Uterus (tissue), 4 donors: ENCODE measurements around the gene IVD. TPM values are rescaled to one million over a fixed set of nuclear protein-coding genes. Genes with fewer than 3 reads are reported as not detected.

Source experiments
- DNase-seq, 2 donors: peaks; one replicate each; pipeline ENCODE4 v3.0.0-alpha.2; 2019 to 2020
- H3K27ac ChIP-seq, 2 donors: fragments of 200-600 bp; sonication (generic); 1 replicate in 1 of 2; 2 replicates in 1 of 2; pipeline ENCODE4 v1.5.1; 2016 to 2018
- H3K27me3 ChIP-seq, 2 donors: fragments of 200-600 bp; sonication (generic); one replicate each; pipeline ENCODE4 v1.5.1; 2018 to 2019; ENCODE audit warnings: control low read depth in 1 of 2
- H3K36me3 ChIP-seq, 2 donors: fragments of 200-600 bp; sonication (generic); one replicate each; pipeline ENCODE4 v1.5.1; 2019; ENCODE audit warnings: control low read depth in 1 of 2
- H3K4me1 ChIP-seq, 2 donors: fragments of 200-600 bp; sonication (generic); one replicate each; pipeline ENCODE4 v1.5.1; 2018 to 2019; ENCODE audit warnings: control low read depth in 1 of 2
- H3K4me3 ChIP-seq, 2 donors: fragments of 200-600 bp; sonication (generic); 1 replicate in 1 of 2; 2 replicates in 1 of 2; pipeline ENCODE4 v1.5.1; 2018 to 2019; ENCODE audit warnings: mild to moderate bottlenecking in 1 of 2
- H3K9me3 ChIP-seq, 2 donors: fragments of 200-600 bp; sonication (generic); one replicate each; pipeline ENCODE4 v1.5.1; 2019; ENCODE audit warnings: control low read depth in 1 of 2
- POLR2A ChIP-seq, 2 donors: fragments of 450-650 bp; IDR thresholded peaks; one replicate each; pipeline ENCODE4 v1.6.1; 2016; ENCODE audit warnings: antibody characterized with exemption in 2 of 2, mild to moderate bottlenecking in 1 of 2, moderate library complexity in 1 of 2
- intact Hi-C: fragments of 100-400 bp; cut with DNase I; formaldehyde crosslinking; loops from one replicate; pipeline ENCODE4 v1.15.1; 2023; ENCODE audit warnings: low total_unique reads
- total RNA-seq, 4 donors: library from RNA; depleted of rRNA in 3 of 4; stranded (reverse); fragments of >200 nt in 3 of 4; gene quantifications; one replicate each; pipeline versions ENCODE4 v1.1.0 to v1.2.4, GENCODE V29; 2014 to 2023
- TF ChIP-seq, protein P1 (sequence below), 4 experiments: fragments of 200-600 bp in 2 of 4; fragments of 450-650 bp in 2 of 4; sonication (generic) in 2 of 4; IDR thresholded peaks; one replicate each; pipeline ENCODE4 v1.5.1; 2016 to 2019; ENCODE audit warnings: antibody characterized with exemption in 4 of 4, mild to moderate bottlenecking in 2 of 4, moderate library complexity in 1 of 4
- donor health status: DM: yes; HTN: yes; CAD: no.

IVD gene
- total RNA-seq, 4 donors from 2014 or later = 66.5 to 203 (median 83.7) TPM

DNA sequence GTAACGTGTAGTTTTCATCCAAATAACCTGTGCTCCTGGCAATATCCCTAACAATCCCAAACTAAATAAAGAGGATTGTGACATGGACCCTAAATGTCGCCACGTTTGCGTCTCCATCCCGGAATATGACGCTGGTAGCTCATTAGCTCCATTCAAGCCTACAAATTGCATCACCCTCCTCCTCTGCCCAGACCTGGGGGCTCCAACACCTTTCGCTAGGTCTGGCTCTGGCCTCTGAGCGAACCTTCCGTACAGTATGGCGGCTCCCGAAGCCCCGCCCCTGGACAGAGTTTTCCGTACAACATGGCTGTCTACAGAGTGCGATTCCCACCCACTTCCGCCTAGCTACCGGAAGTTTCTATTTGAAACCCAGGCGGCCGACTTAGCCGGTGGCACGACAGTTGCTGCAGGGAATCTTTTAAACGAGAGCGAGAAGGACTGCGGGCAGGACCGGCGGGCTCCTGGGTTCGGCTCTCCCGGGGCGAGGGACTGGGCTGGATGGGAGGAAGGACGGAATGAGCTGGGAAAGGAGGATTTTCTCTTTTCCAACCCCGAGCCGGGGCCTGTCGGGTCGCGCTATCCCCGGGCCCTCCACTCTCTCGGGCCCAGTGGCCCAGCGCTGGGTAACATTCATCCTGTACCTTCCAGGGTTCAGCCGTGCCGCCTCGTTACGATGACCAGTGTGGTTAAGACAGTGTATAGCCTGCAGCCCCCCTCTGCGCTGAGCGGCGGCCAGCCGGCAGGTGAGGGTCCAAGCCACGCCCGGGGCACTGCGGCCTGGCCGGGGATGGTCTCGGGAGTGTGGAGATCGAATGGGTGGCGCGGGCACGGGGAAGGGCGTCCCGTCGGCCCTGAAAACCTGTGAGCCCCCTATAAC is 22.8 kb upstream of the IVD start, which contains the start of gene KNSTRN:
TSS of gene KNSTRN (plus strand) at position 142 of the 877 bp plus-strand sequence. CDS start at position 257, 115 bp downstream.
- Histone ChIP-seq H3K9me3 (no peaks in the 10 kb centered on the region), H3K4me3 (peak within 1 kb of the TSS; percentile 62 to 84), H3K36me3 (no peaks in the 10 kb centered on the region), H3K4me1 (no peaks in the 10 kb centered on the region), H3K27ac (peak within 1 kb of the TSS; percentile 25 to 44), H3K27me3 (no peaks in the 10 kb centered on the region)
- TF ChIP-seq POLR2A (IDR thresholded peaks at IDR 0.05) = peak in 1 of 2 donors; percentile 28
- TF ChIP-seq, protein P1, sequence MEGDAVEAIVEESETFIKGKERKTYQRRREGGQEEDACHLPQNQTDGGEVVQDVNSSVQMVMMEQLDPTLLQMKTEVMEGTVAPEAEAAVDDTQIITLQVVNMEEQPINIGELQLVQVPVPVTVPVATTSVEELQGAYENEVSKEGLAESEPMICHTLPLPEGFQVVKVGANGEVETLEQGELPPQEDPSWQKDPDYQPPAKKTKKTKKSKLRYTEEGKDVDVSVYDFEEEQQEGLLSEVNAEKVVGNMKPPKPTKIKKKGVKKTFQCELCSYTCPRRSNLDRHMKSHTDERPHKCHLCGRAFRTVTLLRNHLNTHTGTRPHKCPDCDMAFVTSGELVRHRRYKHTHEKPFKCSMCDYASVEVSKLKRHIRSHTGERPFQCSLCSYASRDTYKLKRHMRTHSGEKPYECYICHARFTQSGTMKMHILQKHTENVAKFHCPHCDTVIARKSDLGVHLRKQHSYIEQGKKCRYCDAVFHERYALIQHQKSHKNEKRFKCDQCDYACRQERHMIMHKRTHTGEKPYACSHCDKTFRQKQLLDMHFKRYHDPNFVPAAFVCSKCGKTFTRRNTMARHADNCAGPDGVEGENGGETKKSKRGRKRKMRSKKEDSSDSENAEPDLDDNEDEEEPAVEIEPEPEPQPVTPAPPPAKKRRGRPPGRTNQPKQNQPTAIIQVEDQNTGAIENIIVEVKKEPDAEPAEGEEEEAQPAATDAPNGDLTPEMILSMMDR (IDR thresholded peaks at IDR 0.05) = peak in 1 of 4 experiments; percentile 11
- intact Hi-C loops = no loop called here
- peak; percentile 90 to 92 for DNase-seq

GRCh38 chr15:40386480-40386879 is 19.1 kb upstream of the IVD start:
- DNase-seq = no peak
- no peak overlapping the region for H3K4me3 ChIP-seq
- intact Hi-C loops = no loop called here
- no peaks in the 10 kb centered on the region for H3K4me1 ChIP-seq
- no peak overlapping the region for H3K27ac ChIP-seq
- H3K36me3 ChIP-seq = no peaks in the 10 kb centered on the region
- TF ChIP-seq, protein P1 (IDR thresholded peaks at IDR 0.05) = no peak
- TF ChIP-seq POLR2A (IDR thresholded peaks at IDR 0.05) = no peak
- H3K27me3 ChIP-seq = no peaks in the 10 kb centered on the region
- no peaks in the 10 kb centered on the region for H3K9me3 ChIP-seq

DNA sequence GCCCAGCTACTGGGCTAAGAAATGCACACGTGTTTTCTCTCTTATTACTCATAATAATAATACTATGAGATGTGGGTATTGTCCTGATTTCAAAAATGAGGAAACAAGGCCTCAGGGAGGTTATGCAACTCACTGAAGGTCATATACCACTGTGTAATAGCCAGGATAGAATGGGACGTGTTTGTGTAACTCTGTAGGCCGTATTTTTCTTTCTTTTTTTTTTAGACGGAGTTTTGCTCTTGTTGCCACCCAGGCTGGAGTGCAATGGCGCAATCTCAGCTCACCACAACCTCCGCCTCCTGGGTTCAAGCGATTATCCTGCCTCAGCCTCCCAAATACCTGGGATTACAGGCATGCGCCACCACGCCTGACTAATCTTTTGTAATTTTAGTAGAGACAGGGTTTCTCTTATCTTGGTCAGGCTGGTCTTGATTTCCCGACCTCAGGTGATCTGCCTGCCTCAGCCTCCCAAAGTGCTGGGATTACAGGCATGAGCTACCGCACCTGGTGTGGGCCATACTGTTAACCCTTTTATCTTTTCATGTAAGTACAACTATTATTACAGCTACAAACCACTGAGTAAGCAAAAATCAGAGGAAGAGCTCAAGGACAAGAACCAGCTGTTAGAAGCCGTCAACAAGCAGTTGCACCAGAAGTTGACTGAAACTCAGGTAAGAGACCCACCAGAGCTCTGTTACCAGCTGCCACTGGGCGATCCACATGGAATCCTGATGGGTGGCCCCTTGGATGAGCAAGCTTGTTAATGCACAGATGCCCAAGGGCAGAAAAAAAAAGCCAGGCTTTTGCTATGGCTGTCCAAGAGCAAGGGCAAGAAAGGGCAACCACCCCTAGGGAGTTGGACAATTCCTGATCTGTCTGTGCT is 16.4 kb upstream of the IVD start:
- TF ChIP-seq POLR2A (IDR thresholded peaks at IDR 0.05) = no peak
- TF ChIP-seq, protein P1 (IDR thresholded peaks at IDR 0.05) = no peak
- Histone ChIP-seq H3K27ac (no peak overlapping the region), H3K27me3 (no peaks in the 10 kb centered on the region), H3K4me1 (no peaks in the 10 kb centered on the region), H3K36me3 (no peaks in the 10 kb centered on the region), H3K4me3 (no peak overlapping the region), H3K9me3 (no peaks in the 10 kb centered on the region)
- no peak for DNase-seq
- intact Hi-C loops = no loop called here

- Histone ChIP-seq H3K36me3 (no peaks in the 10 kb centered on the region), H3K4me3 (no peak overlapping the region), H3K9me3 (no peaks in the 10 kb centered on the region), H3K27me3 (no peaks in the 10 kb centered on the region), H3K27ac (no peak overlapping the region), H3K4me1 (no peaks in the 10 kb centered on the region)
- no peak for DNase-seq
- intact Hi-C loops = no loop called here
- TF ChIP-seq, protein P1 (IDR thresholded peaks at IDR 0.05) = no peak
These were observed 15.6 kb upstream of the IVD start for GRCh38 chr15:40389824-40390595.
